Cerebellar nuclear complex (tissue), 1 donor: ENCODE results near the gene GREM1.

Source experiments
- DNase-seq, 2 experiments: peaks; one replicate each; lab custom pipeline; 2025; lab: John Stamatoyannopoulos, UW

Gene GREM1

DNA sequence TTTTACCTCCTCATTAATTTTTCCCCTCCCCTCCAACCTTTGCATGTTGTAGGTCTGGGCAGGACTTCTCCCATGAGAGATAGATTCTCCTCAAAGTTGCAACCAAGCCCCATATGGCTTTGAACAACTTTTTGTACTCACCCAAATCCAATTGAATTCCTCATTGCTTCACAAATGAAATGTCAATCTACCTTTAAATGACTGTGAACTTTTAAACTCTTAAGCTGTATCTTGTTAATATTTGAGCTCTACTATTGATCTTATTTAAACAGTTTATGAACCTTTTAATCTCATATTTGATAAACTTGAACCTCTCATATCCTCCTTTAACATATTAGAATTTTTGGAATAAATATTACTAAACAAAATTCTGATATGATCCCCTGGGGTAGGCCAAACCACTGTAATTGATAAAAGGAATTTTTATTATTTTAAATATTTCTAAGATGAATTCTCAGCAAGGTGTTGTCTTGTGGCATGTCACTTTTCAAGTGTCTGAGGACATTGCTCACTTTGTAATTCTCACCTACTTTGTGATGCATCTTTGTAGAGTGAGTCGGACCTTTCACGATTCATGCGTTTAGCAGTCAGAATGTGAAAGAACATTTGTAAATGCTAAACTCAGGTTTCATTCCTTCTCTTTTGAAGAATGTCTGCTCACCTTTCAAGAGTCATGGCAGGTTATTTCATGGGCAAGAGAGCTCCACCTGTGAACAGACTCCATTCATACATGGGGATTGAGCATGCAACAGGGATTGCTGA lies 23.4 kb upstream of the GREM1 start:
- DNase-seq: no peak

- DNase-seq: no peak
Measured at GRCh38 chr15:32698773-32699390, 18.9 kb upstream of the GREM1 start.

DNA sequence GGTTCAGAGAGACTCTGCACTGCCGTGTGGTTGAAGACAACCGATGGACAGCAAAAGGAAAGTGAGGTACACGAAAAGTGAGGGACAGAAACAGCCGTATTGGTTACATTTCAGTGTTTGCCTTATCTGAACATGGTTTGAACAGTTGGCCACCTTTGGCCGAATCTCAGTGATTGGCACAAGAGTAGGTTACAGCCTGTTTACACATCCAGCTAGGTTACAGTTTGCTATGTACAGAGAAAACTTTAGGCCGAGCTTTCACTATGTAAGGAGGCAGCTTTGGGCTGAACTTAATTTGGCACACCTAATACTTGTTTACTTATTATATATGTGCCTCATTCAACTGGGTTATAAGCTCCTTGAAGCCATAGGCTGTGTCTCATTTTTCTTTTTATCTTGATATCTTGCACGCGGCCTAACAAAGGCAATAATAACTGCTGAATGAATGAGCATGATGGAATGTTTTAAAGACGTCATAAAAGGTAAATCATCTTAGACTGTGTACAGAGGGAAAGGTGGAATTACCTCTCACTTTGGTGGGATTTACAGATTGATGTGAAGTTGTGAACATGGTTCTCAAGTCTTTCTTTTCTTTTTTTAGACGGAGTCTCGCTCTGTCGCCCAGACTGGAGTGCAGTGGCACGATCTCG lies 17.2 kb upstream of the GREM1 start:
- no peak for DNase-seq

- no peak for DNase-seq
Measured at GRCh38 chr15:32701863-32702262, 15.9 kb upstream of the GREM1 start.

DNA sequence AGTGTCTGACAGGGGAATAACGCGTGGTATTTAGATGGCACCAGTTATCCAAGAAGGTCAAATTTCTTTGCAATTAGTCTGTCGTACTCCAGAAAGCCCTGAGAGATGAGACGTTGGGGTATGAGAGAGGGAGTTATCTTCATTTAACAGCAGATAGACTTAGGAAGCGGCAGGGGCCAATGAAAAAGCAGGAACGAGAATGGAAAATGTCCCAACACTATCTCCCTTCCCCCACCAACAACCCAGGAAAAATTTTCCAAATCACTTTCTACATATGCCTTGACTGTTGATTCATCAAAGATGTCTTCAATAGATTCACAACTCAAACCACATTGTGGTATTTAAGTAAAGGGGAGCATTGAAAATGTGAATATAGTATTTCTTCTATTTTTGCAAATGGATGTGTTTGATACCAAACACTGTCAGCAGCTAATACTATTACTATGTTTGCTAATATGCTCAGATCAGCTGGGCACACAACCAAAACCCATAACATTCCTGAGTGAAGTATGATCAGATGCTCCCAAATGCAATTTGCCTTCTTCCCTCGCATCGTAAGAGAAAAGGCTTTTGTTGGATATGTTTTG lies 13.3 kb upstream of the GREM1 start:
- no peak for DNase-seq

DNA sequence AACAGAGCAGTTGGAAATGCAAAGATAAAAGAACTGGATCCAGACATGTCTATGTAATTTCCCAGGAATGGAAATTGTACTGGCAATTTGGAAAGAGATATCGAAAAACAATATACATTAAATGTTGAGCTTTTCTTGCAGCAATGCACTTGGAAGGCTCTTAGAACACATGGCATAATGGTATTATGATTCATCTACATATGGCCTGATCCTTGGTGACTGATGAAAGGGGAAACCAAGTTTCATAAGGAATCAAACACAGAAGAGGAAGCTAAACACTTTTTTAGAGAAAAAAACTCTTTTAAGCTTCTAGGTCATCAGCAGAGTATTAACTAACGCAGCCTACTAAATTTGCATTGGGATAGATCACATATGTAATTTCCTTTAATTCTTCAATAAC lies 12.4 kb upstream of the GREM1 start:
- no peak for DNase-seq

DNA sequence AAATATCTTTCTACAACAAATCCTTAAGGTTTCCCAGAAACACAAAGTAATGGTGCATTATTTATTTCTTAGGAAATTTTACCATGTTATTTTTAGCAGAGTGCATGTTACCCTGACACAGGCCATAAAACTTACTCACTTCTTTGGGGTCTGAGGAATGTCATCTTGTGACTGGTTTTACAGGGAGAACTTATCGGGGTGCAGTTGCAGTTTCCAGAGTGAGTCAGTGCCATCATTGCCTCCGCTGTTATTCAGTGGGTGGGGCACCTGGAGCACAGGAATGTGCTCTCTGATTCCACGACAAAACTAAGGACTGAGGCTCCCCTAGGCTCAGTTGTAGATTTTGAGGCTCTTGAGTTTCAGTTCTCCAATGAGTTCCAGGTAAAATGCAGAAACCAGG lies 11.1 kb upstream of the GREM1 start:
- DNase-seq: no peak

DNA sequence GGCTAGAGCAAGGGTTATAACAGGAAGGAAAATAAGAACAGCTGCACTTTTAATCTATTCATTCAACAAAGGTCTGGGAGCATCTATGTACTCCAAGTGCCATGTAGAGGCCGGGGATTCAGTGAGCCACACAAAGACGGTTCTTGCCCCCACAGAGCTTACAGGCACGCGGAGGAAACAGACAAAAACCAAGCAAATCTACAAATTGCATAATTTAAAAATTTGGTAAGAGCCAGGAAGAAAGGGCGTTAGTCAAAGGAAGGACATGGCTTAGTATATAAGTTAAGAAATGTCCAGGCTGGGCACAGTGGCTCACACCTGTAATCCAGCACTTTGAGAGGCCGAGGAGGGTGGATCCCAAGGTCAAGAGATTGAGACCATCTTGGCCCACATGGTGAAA lies 10.4 kb upstream of the GREM1 start:
- no peak for DNase-seq

- DNase-seq: no peak
Measured at GRCh38 chr15:32709295-32710033, 8.3 kb upstream of the GREM1 start.

- no peak for DNase-seq
Measured at GRCh38 chr15:32715276-32715675, 2.5 kb upstream of the GREM1 start.

- DNase-seq: no peak
Measured at GRCh38 chr15:32716216-32716914, 1.4 kb upstream of the GREM1 start.

DNA sequence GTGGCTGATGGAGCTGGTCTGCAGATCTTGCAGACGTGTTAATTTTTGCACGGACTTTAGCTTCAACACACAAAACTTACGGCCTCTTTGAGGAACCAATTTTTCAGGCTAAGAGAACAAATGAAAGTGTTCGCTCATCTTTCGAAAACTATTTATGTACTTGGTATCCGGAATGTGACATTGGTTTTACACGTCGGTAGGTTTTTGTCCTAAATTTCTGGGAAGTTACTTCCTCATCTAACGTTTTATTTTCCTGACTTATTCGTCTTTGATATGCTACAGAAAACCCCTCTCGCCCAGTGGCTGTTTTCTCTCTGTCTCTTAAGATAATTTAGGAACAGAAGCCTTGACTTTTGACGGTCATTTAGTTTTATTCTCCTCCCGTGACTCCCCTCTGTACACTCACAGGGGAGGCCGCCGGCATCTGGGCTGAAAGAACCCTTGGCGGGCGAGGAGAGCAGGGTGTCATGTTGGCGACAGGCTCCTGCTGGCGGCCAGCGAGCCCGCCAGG lies 834 bp upstream of the GREM1 start:
- no peak for DNase-seq

DNA sequence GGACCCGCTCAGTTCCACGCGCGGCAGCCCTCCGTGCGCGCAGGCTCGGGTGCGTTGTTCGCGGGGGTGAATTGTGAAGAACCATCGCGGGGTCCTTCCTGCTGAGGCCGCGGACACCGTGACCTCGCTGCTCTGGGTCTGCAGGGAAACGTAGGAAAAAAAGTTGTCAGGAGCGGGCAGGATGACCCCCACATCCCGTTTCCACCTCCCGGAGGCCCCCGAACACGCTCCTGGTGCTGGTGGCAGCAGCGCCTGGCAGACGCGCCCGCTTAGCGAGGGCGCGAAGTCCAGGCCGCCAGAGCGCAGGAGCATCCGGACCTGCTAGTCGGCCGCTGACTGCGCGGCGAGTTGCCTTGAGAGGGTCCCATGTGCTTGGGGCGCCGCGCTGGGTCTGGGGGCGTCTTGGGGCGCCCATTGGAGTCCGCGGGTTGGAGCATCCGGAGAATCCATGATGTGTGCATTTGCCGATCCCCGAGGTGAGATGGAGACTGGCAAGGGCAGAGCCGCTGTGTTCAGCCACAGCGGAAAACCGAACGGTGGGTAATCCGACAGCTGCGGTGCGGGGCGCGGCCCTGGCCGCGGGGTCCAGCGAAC lies 520 bp downstream of the GREM1 start:
- DNase-seq: no peak

DNA sequence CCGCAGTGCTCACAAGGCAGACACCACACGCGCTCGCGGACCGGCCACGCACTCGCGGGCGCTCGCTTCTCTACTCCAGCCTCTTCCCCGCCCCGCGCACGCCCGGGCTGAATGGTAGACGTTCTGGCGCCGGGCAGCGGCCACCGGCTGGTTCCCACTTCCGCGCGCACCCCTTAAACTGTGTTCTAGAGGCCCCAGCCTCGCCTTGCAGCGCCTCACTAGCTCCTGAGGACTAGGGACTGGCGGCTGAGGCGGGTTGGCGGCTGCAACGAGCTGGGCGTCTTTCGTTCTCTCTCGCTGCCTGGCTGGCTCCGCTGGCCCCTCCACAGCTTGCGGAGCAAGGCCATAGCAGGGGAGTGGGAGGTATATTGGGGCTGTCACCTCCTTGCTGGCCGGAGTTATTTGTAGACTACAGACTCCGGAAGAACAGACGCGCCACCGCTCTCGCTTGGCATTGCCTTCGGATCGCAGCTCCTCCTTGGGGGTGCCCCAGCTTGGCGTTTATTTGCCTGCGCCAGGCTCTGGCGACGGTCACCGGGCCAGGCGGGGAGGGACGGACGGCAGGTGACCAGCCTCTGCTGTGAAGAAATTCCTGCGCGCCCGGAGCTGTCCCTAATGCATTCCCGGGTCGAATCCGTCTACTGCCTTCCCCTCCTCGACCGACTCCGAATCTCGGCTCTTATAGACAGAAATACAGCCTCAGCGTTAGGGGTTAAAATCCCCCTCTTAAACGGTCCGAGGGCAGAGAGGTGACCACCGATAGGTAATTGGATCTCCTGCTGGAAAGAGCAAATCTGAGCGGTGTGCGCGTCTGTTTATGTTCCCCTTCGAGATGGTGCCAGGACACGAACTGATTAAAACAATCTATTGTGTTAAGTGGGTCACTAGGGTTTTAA lies 1.3 kb downstream of the GREM1 start:
- no peak for DNase-seq

DNA sequence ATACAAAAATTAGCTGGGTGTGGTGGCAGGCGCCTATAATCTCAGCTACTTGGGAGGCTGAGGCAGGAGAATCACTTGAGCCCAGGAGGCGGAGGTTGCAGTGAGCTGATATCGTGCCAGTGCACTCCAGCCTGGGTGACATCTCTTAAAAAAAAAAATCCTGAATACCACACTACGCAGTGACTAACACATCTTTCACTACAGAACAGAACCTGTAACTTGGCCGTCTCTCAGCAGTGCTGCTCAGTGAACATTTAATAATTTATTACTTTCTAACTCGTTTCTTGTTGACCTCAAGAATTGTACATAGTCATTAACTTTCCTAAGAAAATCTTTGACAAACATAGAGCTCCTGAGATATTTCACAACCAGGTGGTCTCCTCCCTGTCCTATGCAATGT lies 3.8 kb downstream of the GREM1 start:
- DNase-seq: no peak

DNA sequence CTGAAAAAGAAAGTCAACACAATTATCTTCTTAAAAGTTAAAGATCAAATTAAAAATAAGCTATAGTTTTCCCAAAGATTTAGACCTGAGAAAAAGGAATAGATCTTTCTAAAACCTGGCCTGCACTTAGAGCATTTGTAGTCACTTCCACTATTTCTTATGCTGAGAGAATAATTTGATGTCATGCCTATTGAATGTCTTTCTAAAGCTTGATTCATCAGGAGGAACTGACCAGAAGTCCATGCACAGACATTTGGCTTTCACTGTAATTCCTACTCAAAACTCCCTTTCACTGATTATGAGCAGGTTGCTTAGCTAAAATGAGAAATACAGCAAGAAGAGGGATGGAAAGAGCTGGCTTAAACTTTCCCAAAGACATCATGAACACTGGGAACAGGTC lies 4.3 kb downstream of the GREM1 start:
- no peak for DNase-seq

GRCh38 chr15:32723171-32723948 lies 5.6 kb downstream of the GREM1 start:
- no peak for DNase-seq

- no peak for DNase-seq
Measured at GRCh38 chr15:32729700-32730395, 12.0 kb downstream of the GREM1 start.
